Astrocyte of the cerebellum (primary cell): ENCODE results near the gene CDV3.
A peak's percentile ranks its signal among the peaks of the same experiment; 100 is the strongest.

ENCODE experiments used
- DNase-seq: peaks from one replicate; pipeline ENCODE4 v3.0.0-alpha.2; 2011; ENCODE audit warnings: low read depth
- H3K4me3 ChIP-seq: 2 replicates; pipeline ENCODE4 v1.5.1; 2011; ENCODE audit warnings: mild to moderate bottlenecking, low read depth, low read length, moderate library complexity
- CTCF ChIP-seq: IDR thresholded peaks from 2 replicates; pipeline ENCODE4 v1.5.1; 2012; ENCODE audit warnings: low read length, low read depth, moderate library complexity, mild to moderate bottlenecking; ENCODE audit errors: missing control alignments
- in situ Hi-C: cut with HindIII; loops from 2 replicates; pipeline ENCODE4 v1.10.0; 2017; ENCODE audit warnings: low sequenced_read_pairs

The CDV3 gene

GRCh38 chr3:133610031-133610430 lies 36.5 kb downstream of the CDV3 start:
- H3K4me3 ChIP-seq = no peak overlapping the region
- peak; percentile 51 for DNase-seq
- in situ Hi-C loops = no loop called here
- no peak for TF ChIP-seq CTCF

GRCh38 chr3:133611534-133611933 lies 38.0 kb downstream of the CDV3 start:
- H3K4me3 ChIP-seq = no peak overlapping the region
- in situ Hi-C loops = no loop called here
- no peak for DNase-seq
- TF ChIP-seq CTCF = no peak

- H3K4me3 ChIP-seq = no peak overlapping the region
- in situ Hi-C loops = no loop called here
- DNase-seq = no peak
- TF ChIP-seq CTCF = no peak
Observed at GRCh38 chr3:133620066-133620784, 46.7 kb downstream of the CDV3 start.

GRCh38 chr3:133627789-133628188 lies 54.3 kb downstream of the CDV3 start:
- in situ Hi-C loops = no loop called here
- no peak for DNase-seq

GRCh38 chr3:133629146-133629545 lies 55.7 kb downstream of the CDV3 start:
- no peak for DNase-seq

More at GRCh38 chr3:133627789-133628188, 54.3 kb downstream of the CDV3 start:
- no peak overlapping the region for H3K4me3 ChIP-seq
- no peak for TF ChIP-seq CTCF

GRCh38 chr3:133633439-133633838 lies 60.0 kb downstream of the CDV3 start:
- no peak for DNase-seq
- in situ Hi-C loops = no loop called here
- no peak for TF ChIP-seq CTCF
- H3K4me3 ChIP-seq = no peak overlapping the region

More at GRCh38 chr3:133629146-133629545, 55.7 kb downstream of the CDV3 start:
- TF ChIP-seq CTCF = no peak
- in situ Hi-C loops = no loop called here
- H3K4me3 ChIP-seq = no peak overlapping the region
